Measurements from ENCODE around the gene PJA1. TPM values are rescaled to one million over a fixed set of nuclear protein-coding genes. Genes with fewer than 3 reads are reported as not detected.

Gene PJA1
- total and polyA plus RNA-seq, 2 experiments from 2014 or later = 49.1 to 57.0 TPM

GRCh38 chrX:69126642-69127041, 38.6 kb downstream of the PJA1 start:
- Histone ChIP-seq H4K20me1 (ENCODE audit: insufficient read depth, poor library complexity, severe bottlenecking) (no peaks in the 10 kb centered on the region), H3K4me1 (ENCODE audit: insufficient read depth) (peaks cover 5% of the 10 kb centered on the region), H3K4me3 (no peak overlapping the region), H3K9me3 (ENCODE audit: low read depth) (no peaks in the 10 kb centered on the region), H3K4me2 (no peak overlapping the region), H3K27me3 (no peaks in the 10 kb centered on the region), H3K27ac (no peak overlapping the region), H3K36me3 (replicated peaks; ENCODE audit: insufficient read depth, low read depth) (no peaks in the 10 kb centered on the region), H3K9me2 (replicated peaks; ENCODE audit: insufficient read depth) (no peaks in the 10 kb centered on the region), H2AFZ (no peak overlapping the region), H3K79me2 (no peaks in the 10 kb centered on the region)
- no peak for DNase-seq (ENCODE audit: low spot score)
- TF ChIP-seq, protein P1, sequence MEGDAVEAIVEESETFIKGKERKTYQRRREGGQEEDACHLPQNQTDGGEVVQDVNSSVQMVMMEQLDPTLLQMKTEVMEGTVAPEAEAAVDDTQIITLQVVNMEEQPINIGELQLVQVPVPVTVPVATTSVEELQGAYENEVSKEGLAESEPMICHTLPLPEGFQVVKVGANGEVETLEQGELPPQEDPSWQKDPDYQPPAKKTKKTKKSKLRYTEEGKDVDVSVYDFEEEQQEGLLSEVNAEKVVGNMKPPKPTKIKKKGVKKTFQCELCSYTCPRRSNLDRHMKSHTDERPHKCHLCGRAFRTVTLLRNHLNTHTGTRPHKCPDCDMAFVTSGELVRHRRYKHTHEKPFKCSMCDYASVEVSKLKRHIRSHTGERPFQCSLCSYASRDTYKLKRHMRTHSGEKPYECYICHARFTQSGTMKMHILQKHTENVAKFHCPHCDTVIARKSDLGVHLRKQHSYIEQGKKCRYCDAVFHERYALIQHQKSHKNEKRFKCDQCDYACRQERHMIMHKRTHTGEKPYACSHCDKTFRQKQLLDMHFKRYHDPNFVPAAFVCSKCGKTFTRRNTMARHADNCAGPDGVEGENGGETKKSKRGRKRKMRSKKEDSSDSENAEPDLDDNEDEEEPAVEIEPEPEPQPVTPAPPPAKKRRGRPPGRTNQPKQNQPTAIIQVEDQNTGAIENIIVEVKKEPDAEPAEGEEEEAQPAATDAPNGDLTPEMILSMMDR (IDR thresholded peaks at IDR 0.05; ENCODE audit: poor library complexity) = no peak
- TF ChIP-seq EZH2 (IDR thresholded peaks at IDR 0.05; ENCODE audit: borderline replicate concordance) (no peak), EZH2phosphoT487 (IDR thresholded peaks at IDR 0.05; ENCODE audit: low read depth, severe bottlenecking, unreplicated experiment) (no peak)
- WGBS (ENCODE audit: low lambda C conversion rate, missing lambda C conversion rate) = 67% methylated on average over 5 of the region's 5 CpGs

DNA sequence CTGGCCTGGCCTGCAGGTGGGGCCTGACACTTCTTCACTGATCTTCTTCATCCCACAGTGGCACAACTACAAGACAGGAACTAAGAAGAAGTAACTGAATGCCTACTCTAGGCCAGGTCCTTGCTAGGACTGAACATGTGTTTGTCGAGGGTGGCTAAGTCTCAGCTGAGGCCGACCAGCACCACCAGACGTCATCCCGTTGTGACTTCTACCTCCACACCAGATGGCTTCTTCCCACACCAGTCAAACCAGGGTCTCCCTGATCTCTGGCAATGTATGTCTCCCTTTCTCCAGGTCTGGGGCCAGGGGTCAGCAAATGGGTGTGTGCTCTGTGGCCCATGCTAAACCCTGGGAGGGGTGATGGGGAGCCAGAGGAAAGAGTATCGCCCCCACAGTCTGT, 40.2 kb downstream of the PJA1 start:
- 72% methylated on average over 5 of the region's 5 CpGs for WGBS (ENCODE audit: low lambda C conversion rate, missing lambda C conversion rate)
- Histone ChIP-seq H3K9me3 (ENCODE audit: low read depth) (no peaks in the 10 kb centered on the region), H3K4me3 (no peak overlapping the region), H3K4me1 (ENCODE audit: insufficient read depth) (peaks cover 5% of the 10 kb centered on the region), H3K27ac (no peak overlapping the region), H3K9me2 (replicated peaks; ENCODE audit: insufficient read depth) (no peaks in the 10 kb centered on the region), H3K27me3 (no peaks in the 10 kb centered on the region), H3K79me2 (no peaks in the 10 kb centered on the region), H4K20me1 (ENCODE audit: insufficient read depth, poor library complexity, severe bottlenecking) (no peaks in the 10 kb centered on the region), H3K36me3 (replicated peaks; ENCODE audit: insufficient read depth, low read depth) (no peaks in the 10 kb centered on the region), H3K4me2 (no peak overlapping the region), H2AFZ (no peak overlapping the region)
- TF ChIP-seq EZH2 (IDR thresholded peaks at IDR 0.05; ENCODE audit: borderline replicate concordance) (no peak), EZH2phosphoT487 (IDR thresholded peaks at IDR 0.05; ENCODE audit: low read depth, severe bottlenecking, unreplicated experiment) (no peak)
- TF ChIP-seq, protein P1 (IDR thresholded peaks at IDR 0.05; ENCODE audit: poor library complexity) = no peak
- DNase-seq (ENCODE audit: low spot score) = no peak

DNA sequence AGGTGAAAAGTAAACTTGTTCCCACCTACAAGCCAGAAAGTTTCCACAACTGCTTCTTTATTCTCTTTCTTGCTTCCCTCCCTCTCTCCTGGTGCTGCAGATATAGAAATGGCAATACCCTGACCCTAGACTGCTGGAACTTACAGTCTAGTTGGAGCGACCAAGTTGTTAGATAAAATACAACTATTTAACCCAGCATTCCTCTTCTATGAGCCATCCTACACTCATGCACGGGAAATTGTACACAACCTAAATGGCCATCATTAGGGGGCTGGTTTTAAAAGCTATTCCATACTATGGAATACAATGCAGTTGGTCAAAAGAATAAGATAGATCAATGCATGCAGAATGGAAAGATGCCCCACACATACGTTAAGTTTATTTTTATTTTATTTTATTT, 41.1 kb downstream of the PJA1 start:
- WGBS (ENCODE audit: low lambda C conversion rate, missing lambda C conversion rate) = 71% methylated on average over 3 of the region's 3 CpGs
- Histone ChIP-seq H3K4me1 (ENCODE audit: insufficient read depth) (peaks cover 5% of the 10 kb centered on the region), H3K4me2 (no peak overlapping the region), H3K36me3 (replicated peaks; ENCODE audit: insufficient read depth, low read depth) (no peaks in the 10 kb centered on the region), H3K79me2 (no peaks in the 10 kb centered on the region), H3K9me3 (ENCODE audit: low read depth) (no peaks in the 10 kb centered on the region), H3K9me2 (replicated peaks; ENCODE audit: insufficient read depth) (no peaks in the 10 kb centered on the region), H4K20me1 (ENCODE audit: insufficient read depth, poor library complexity, severe bottlenecking) (no peaks in the 10 kb centered on the region), H3K4me3 (no peak overlapping the region), H2AFZ (no peak overlapping the region), H3K27me3 (no peaks in the 10 kb centered on the region), H3K27ac (no peak overlapping the region)
- DNase-seq (ENCODE audit: low spot score) = no peak
- no peak for TF ChIP-seq EZH2phosphoT487 (IDR thresholded peaks at IDR 0.05; ENCODE audit: low read depth, severe bottlenecking, unreplicated experiment)
- TF ChIP-seq EZH2 (IDR thresholded peaks at IDR 0.05; ENCODE audit: borderline replicate concordance) = no peak
- TF ChIP-seq, protein P1 (IDR thresholded peaks at IDR 0.05; ENCODE audit: poor library complexity) = no peak

GRCh38 chrX:69123481-69123880, 41.8 kb downstream of the PJA1 start:
- Histone ChIP-seq H3K27me3 (no peaks in the 10 kb centered on the region), H2AFZ (no peak overlapping the region), H3K4me3 (no peak overlapping the region), H3K4me1 (ENCODE audit: insufficient read depth) (peaks cover 4% of the 10 kb centered on the region), H4K20me1 (ENCODE audit: insufficient read depth, poor library complexity, severe bottlenecking) (no peaks in the 10 kb centered on the region), H3K79me2 (no peaks in the 10 kb centered on the region), H3K9me2 (replicated peaks; ENCODE audit: insufficient read depth) (no peaks in the 10 kb centered on the region), H3K27ac (no peak overlapping the region), H3K9me3 (ENCODE audit: low read depth) (no peaks in the 10 kb centered on the region), H3K36me3 (replicated peaks; ENCODE audit: insufficient read depth, low read depth) (no peaks in the 10 kb centered on the region), H3K4me2 (no peak overlapping the region)
- no peak for TF ChIP-seq EZH2 (IDR thresholded peaks at IDR 0.05; ENCODE audit: borderline replicate concordance)
- TF ChIP-seq, protein P1 (IDR thresholded peaks at IDR 0.05; ENCODE audit: poor library complexity) = no peak
- DNase-seq (ENCODE audit: low spot score) = no peak
- 79% methylated on average over 8 of the region's 8 CpGs for WGBS (ENCODE audit: low lambda C conversion rate, missing lambda C conversion rate)
